Type B pancreatic cell (in vitro differentiated cells): Measurements from ENCODE around the gene ZNF568. TPM values are rescaled to one million over a fixed set of nuclear protein-coding genes. Genes with fewer than 3 reads are reported as not detected.

Source experiments
- DNase-seq: peaks from one replicate; pipeline ENCODE4 v3.0.0; 2021; ENCODE audit warnings: mixed read lengths; ENCODE audit not compliant: unreplicated experiment; ENCODE audit errors: extremely low spot score
- H3K27ac Mint-ChIP-seq: 2 replicates; pipeline ENCODE4 v1.8.0; 2021; ENCODE audit warnings: mild to moderate bottlenecking, mixed read lengths
- H3K27me3 Mint-ChIP-seq: 2 replicates; pipeline ENCODE4 v1.8.0; 2021; ENCODE audit warnings: mixed read lengths
- H3K36me3 Mint-ChIP-seq: 2 replicates; pipeline ENCODE4 v1.8.0; 2021; ENCODE audit warnings: mixed read lengths
- H3K4me1 Mint-ChIP-seq: one replicate; pipeline ENCODE4 v1.8.0; 2021; ENCODE audit warnings: mixed read lengths; ENCODE audit not compliant: unreplicated experiment
- H3K4me3 Mint-ChIP-seq: 2 replicates; pipeline ENCODE4 v1.8.0; 2021; ENCODE audit warnings: mild to moderate bottlenecking, mixed read lengths
- H3K9me3 Mint-ChIP-seq: 2 replicates; pipeline ENCODE4 v1.8.0; 2021; ENCODE audit warnings: mixed read lengths
- CTCF ChIP-seq: fragments of 200-600 bp; sonication (generic); conservative IDR thresholded peaks from 2 replicates; pipeline ENCODE4 v1.5.0; 2021; ENCODE audit warnings: antibody characterized with exemption, mild to moderate bottlenecking
- total RNA-seq: library from RNA; stranded (reverse); gene quantifications from 2 replicates; pipeline ENCODE4 v1.2.1, GENCODE V29; 2021; ENCODE audit warnings: low replicate concordance

ZNF568 gene
- total RNA-seq, 1 donor from 2014 or later = 10.5 TPM

GRCh38 chr19:37045140-37045539 is 129.0 kb downstream of the ZNF568 start:
- Mint-ChIP-seq H3K27me3 (no peaks in the 10 kb centered on the region), H3K9me3 (no peaks in the 10 kb centered on the region), H3K36me3 (no peaks in the 10 kb centered on the region), H3K4me3 (no peak overlapping the region), H3K4me1 (no peaks in the 10 kb centered on the region), H3K27ac (no peak overlapping the region)
- TF ChIP-seq CTCF = no peak
- no peak for DNase-seq

Other genes with a start within 250 kb of the ZNF568 start
- 9.8 and 11.3 TPM in 2 replicates for gene ZNF461, start 249.5 kb upstream of the ZNF568 start, total RNA-seq
- 10.4 and 12.3 TPM in 2 replicates for gene ZNF567, start 228.7 kb upstream of the ZNF568 start, total RNA-seq
- gene ZNF850, start 143.5 kb upstream of the ZNF568 start, total RNA-seq = 10.4 and 11.3 TPM in 2 replicates
- gene ZNF790, start 77.9 kb upstream of the ZNF568 start, total RNA-seq = 10.0 and 10.1 TPM in 2 replicates
- gene ZNF345, start 65.5 kb upstream of the ZNF568 start, total RNA-seq = 10.9 and 12.5 TPM in 2 replicates
- 3.6 and 3.7 TPM in 2 replicates for gene ZNF829, start within 50 bp of the ZNF568 start, total RNA-seq
- gene ZNF420, start 162.1 kb downstream of the ZNF568 start, total RNA-seq = 13.3 and 17.3 TPM in 2 replicates